HG02798 (cell line): ENCODE measurements around the gene FAM234B.

ENCODE experiments used
- ATAC-seq: cut with Tn5 transposase; IDR thresholded peaks from one replicate; pipeline ENCODE4 v1.9.1; 2021; ENCODE audit warnings: mild to moderate bottlenecking; ENCODE audit not compliant: unreplicated experiment, poor library complexity

The FAM234B gene

DNA sequence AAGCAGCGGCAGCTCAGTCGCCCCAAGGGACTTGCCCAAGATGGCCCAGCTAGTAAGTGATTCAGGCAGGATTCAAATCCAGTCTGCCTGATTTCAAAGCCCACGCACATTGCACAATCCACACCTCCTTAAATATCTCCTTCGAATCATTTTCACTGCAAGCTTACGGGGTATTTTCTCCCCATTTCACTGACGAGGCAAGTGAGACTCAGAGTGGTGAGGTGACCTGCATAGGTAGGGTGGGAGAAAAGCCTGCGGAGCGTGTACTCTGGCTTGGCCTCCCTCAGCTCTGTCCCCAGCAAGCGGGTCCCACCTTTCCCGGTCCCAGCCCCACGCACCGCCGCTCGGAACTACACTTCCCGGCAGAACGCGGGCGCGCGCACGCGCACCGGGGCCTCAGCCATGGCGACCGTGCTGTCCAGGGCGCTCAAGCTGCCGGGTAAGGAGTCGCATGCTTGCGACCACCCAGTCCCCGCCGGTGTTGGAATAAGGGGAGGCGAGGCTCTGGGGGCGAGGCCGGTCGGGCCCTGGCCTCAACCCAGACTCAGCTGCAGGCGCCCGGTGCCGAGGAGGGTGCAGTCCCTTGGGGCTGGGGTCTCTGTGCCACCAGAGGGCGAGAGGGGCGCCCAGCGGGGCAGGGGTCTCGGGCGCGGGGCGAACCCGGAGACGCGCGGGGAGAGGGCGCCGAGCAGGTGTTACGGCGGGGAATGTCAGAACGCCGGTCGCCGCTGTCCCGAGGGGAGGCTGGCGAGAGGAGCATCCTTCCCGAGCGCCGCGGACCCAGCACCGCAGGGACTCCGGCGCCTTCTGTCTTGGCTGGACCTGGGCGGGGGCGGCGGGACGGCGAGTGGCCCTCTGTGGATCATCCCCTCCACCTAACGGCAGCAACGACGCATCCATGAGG, at the start of gene FAM234B:
TSS of gene FAM234B (plus strand) at position 380 of the 904 bp plus-strand sequence. CDS start at position 403, 23 bp downstream.
- peak; percentile 94 for ATAC-seq

GRCh38 chr12:12995088-12995487, 49.1 kb upstream of the FAM234B start:
- no peak for ATAC-seq

- no peak for ATAC-seq
These were observed 48.0 kb upstream of the FAM234B start for GRCh38 chr12:12996209-12996608.

- ATAC-seq, result no peak
These were observed 47.0 kb upstream of the FAM234B start for GRCh38 chr12:12997156-12997555.

GRCh38 chr12:12997734-12998133, 46.4 kb upstream of the FAM234B start:
- no peak for ATAC-seq

- ATAC-seq, result no peak
These were observed 45.9 kb upstream of the FAM234B start for GRCh38 chr12:12998248-12998647.

DNA sequence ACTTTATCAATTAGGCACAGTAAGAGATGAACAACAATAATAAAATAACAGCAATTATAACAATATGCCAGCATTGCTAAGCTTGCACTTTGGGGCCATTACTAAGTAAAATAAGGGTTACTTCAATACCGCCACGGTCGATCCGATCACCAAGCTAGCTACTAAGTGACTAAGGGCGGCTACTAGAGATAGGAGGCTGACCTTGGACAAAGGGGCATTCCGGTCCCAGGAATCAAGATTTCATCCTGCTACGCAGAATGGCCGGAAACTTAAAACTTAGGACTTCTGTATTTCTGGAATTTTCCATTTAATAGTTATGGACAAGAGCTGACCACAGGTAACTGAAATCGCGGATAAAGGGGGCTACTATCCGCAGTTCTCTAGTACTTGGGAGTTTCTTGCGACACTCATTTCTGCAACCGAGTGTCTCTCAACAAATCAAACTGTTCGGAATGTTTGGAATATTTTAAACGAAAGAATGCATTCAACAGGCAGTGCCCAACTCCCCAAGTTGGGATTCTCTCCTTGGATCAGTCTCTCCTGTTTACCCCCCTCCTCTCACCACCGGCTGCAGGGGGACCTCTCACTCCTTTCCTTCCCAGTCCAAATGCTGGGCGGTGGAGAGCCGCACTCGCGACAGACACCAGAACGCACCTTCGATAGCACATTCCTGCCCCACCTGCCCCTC, 44.8 kb upstream of the FAM234B start:
- ATAC-seq, result no peak

- peak; percentile 89 for ATAC-seq
These were observed 44.1 kb upstream of the FAM234B start, which contains the start of gene HEBP1 for GRCh38 chr12:12999959-13000615. Gene HEBP1 (minus strand): TSS chr12:13000265. CDS start chr12:13000114, 151 bp downstream.

- ATAC-seq, result peak; percentile 42
These were observed 43.6 kb upstream of the FAM234B start for GRCh38 chr12:13000616-13000924.

DNA sequence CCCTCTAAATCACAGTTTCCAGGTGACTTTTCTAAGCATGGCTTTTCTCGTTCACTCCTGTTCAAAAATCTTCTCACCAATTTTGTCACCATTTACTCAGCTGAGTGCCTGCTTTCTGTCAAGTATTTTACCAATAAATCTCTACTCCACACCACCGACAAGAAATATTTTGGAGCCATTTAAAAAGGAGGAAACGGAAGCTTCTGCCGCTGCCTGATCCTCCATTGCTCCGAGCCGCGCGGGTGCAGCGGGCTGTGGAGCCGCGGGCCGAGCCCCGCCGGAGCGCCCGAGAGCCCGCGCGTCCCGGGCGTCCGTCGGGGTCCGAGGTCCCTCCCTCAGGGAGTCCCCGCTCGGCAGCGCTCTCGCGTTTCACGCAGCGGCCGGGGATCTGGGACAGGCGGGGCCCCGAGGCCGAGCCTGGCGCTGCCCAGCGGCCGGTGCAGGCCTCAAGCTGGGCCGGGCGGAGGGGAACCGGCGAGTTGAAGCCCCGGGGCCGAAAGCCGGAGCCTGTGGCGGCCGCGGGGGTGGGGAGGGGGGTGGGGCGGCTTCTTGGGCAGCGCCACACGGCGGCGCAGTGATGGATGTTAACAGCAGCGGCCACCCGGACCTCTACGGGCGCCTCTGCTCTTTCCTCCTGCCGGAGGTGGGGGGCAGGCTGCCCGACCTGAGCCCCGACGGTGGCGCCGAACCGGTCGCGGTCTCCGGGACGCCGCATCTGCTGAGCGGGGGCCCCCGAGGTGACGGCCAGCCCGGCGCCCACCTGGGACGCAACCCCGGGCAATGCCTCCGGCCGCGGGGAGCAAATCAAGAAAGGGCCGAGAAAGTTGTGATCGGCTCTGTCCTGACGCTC, 43.0 kb upstream of the FAM234B start:
- ATAC-seq, result no peak

DNA sequence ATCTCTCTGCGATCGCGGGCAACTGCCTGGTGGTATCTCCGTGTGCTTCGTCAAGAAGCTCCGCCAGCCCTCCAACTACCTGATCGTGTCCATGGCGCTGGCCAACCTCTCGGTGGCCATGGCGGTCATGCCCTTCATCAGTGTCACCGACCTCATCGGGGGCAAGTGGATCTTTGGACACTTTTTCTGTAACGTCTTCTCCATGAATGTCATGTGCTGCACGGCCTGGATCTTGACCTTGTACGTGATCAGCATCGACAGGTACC, 42.5 kb upstream of the FAM234B start:
- ATAC-seq, result no peak

GRCh38 chr12:13002301-13003097, 41.7 kb upstream of the FAM234B start:
- ATAC-seq, result no peak

DNA sequence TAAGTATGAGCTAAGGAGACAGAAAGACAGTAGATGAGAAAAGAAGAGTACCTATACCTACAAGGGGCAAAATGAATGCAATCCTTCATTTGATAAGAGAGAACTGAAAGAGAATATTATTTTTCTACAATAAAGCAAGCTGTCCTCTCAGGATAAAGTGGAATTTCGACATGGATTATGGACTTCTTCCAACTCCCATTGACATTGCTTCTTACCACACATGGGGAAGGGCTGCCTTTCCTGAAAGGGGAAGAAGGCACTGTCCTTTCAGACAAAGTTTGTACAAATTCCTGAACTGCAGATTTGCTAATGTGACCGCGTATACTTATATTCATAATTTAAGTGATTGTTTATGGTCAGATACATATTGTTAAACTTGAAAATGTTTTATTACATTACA, 39.8 kb upstream of the FAM234B start:
- no peak for ATAC-seq

GRCh38 chr12:13004986-13005385, 39.2 kb upstream of the FAM234B start:
- ATAC-seq, result no peak

DNA sequence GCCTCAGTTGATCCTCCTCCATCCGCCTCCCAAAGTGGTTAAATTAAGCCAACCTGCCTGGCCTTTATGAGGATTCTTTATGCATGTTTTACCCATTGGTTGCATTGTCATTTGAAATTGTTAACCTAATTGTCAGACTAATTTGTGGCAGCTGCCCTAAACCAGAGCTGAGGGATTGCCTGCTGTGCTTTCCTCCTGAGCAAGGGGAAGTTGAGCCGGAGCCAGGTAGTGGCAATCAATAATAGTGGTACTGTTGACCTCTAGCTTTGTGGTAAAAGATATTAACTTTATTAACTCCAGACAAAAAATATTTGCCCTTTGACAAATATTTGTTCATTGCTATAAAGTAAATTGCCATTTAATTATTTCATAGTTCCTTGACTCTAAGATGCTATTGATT, 38.5 kb upstream of the FAM234B start:
- ATAC-seq, result no peak

DNA sequence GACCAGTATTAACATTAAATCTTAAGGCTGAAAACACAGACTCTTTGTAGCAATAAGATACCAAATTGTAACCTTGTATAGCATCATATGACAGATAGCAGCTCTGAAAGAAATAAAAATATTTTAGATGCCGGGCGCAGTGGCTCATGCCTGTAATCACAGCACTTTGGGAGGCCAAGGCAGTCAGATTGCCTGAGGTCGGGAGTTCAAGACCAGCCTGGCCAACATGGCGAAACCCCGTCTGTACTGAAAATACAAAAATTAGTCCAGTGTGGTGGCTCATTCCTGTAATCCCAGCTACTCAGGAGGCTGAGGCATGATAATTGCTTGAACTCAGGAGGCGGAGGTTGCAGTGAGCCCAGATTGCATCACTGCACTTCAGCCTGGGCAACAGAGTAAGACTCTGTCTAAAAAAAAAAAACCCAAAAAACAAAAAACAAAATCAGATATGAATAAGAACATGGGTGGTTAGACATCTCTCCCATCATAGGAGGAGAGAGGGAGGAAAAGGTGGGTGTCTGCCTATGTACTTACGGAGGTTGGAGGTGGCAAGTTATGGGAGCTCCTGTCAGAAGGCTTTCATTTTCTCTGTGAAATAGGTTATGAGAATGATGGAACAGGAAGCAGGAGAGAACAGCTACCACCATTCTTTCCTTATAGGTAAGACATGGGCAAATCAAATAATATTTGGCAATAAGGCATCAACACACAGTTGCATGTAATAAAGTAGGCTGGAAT, 36.5 kb upstream of the FAM234B start:
- ATAC-seq, result no peak

GRCh38 chr12:13008741-13009380, 35.3 kb upstream of the FAM234B start:
- no peak for ATAC-seq

DNA sequence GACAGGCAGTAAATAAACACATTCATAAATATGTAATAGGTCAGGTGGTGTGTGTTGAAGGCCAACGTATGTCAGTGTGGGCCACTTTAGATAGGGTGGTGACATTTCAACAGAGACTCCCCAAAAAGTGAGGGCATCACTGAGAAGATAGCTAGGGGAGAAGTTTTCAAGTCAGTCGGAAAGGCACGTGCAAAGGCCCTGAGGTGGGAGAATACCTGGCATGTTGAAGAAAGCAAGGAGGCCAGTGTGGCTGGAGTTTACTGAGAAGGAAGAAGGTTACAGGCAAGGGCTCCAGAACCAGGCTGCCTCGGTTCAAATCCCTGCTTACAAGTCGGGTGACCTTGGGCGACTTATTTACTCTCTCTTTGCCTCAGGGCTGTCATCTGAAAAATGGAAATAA, 33.1 kb upstream of the FAM234B start:
- ATAC-seq, result no peak
